Adrenal gland (tissue), 12 donors: ENCODE measurements around the gene SYNE2. TPM values are rescaled to one million over a fixed set of nuclear protein-coding genes. Genes with fewer than 3 reads are reported as not detected.

ENCODE experiments used
- DNase-seq, 7 donors: peaks; one replicate each; pipeline ENCODE4 v3.0.0-alpha.2; 2019 to 2020
- H3K27ac ChIP-seq, 5 donors: fragments of 200-600 bp; sonication (generic) in 4 of 5; 1 replicate in 3 of 5; 2 replicates in 2 of 5; pipeline versions ENCODE4 v1.5.1 to v1.8.0; 2016 to 2020; ENCODE audit warnings: mild to moderate bottlenecking in 1 of 5
- H3K27me3 ChIP-seq: fragments of 200-600 bp; 2 replicates; pipeline ENCODE4 v1.8.0; 2021
- H3K36me3 ChIP-seq, 2 donors: fragments of 200-600 bp; replicated peaks in 1 of 2; 1 replicate in 1 of 2; 2 replicates in 1 of 2; pipeline versions ENCODE4 v1.5.1 to v1.8.0; 2018 to 2022
- H3K4me1 ChIP-seq, 2 donors: fragments of 200-600 bp; replicated peaks in 1 of 2; 1 replicate in 1 of 2; 2 replicates in 1 of 2; pipeline versions ENCODE4 v1.5.1 to v1.8.0; 2018 to 2021
- H3K4me3 ChIP-seq, 4 donors: fragments of 200-600 bp; sonication (generic) in 3 of 4; one replicate each; pipeline ENCODE4 v1.5.1; 2016 to 2018
- H3K9me3 ChIP-seq, 3 donors: fragments of 200-600 bp; sonication (generic) in 1 of 3; replicated peaks in 1 of 3; 1 replicate in 2 of 3; 2 replicates in 1 of 3; pipeline versions ENCODE4 v1.5.1 to v1.8.0; 2016 to 2021
- POLR2A ChIP-seq, 2 donors: fragments of 450-650 bp; IDR thresholded peaks; one replicate each; pipeline ENCODE4 v1.6.1; 2017; ENCODE audit warnings: antibody characterized with exemption in 2 of 2, mild to moderate bottlenecking in 2 of 2, moderate library complexity in 1 of 2
- WGBS, 4 donors: extraction: QIAGEN DNeasy Blood & Tissue Kit in 2 of 4; methylation state at CpG; one replicate each; pipeline versions ENCODE4 v1.1.5 to v1.1.7; 2013 to 2017; 5-methylcytosine and 5-hydroxymethylcytosine counted together
- intact Hi-C, 2 donors: fragments of 100-400 bp; cut with DNase I; formaldehyde crosslinking; loops; one replicate each; pipeline versions ENCODE4 v1.14.1 to v1.15.0; 2022 to 2023
- polyA plus RNA-seq, 3 donors: library from polyadenylated mRNA; stranded (reverse); fragments of 200-250 nt in 2 of 3; fragments of 350-450 nt in 1 of 3; fragmentation: Illumina TruSeq in 1 of 3; extraction: RNeasy Lipid Tissue Mini Kit (QIAGEN cat#74804) in 1 of 3; gene quantifications; one replicate each; pipeline ENCODE4 v1.2.3, GENCODE V29; 2013 to 2014
- total RNA-seq, 9 donors: library from RNA; depleted of rRNA in 4 of 9; stranded (reverse); fragments of >200 nt in 4 of 9; fragments of 120-200 nt in 1 of 9; fragmentation: NEBNext Ultra II Directional in 1 of 9; extraction: Animal tissue kit (Norgen Biotek cat#: 25700) in 1 of 9; gene quantifications; one replicate each; pipeline versions ENCODE4 v1.1.0 to v1.2.4, GENCODE V29; 2013 to 2023
- TF ChIP-seq, protein P1 (sequence below), 6 experiments: fragments of 450-650 bp in 4 of 6; fragments of 200-600 bp in 2 of 6; sonication (generic) in 1 of 6; IDR thresholded peaks; 1 replicate in 5 of 6; 2 replicates in 1 of 6; pipeline versions ENCODE4 v1.5.1 to v1.8.0; 2016 to 2021; ENCODE audit warnings: antibody characterized with exemption in 6 of 6, mild to moderate bottlenecking in 2 of 6, moderate library complexity in 1 of 6
- donor health status: healthy with polysubstance abuse.
- donor health status: Bipolar disorder and iron deficiency.
- donor health status: DM: yes; HTN: yes; CAD: no.
- donor health status: DM: no; HTN: no; CAD: no.
- donor health status: DM: no; HTN: no; CAD: no.
- donor health status: DM: yes; HTN: yes; CAD: no.

The SYNE2 gene
- total and polyA plus RNA-seq, 12 donors: 21.4 to 140 (median 56.1) TPM

DNA sequence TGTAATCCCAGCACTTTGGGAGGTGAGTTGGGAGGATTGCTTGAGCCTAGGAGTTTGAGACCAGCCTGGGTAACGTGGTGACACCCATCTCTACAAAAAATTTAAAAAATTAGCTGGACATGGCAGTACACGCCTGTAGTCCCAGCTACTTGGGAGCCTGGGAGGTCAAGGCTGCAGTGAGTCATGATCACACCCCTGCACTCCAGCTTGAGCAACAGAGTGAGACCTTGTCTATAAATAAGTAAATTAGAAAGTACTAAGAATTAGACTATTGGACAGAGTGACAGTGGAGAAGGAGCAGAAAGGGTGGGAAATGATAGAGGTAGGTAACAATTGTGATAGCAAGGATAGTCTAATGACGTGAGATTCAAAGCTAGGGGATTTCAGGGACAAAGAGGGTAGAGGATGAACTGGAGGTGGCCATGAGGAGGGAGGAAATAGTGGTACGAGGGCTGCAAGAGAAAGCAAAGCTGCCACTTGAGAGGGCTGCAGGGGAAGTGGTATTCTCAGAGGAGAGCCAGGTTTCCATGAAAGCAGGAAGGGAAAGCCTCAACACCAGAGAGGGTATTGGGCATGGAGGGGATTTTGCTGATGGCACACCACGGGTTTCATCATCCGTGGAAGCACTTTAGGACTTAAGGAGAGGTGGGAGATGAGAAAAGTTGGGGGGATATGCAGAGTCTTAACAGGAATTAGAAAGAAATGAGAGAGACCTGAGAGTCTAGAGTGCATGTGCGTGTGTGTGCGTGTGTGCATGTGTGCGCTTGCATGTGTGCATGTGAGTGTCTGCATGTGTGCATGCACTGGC, 85.6 kb downstream of the SYNE2 start:
- intact Hi-C loops: no loop called here
- Histone ChIP-seq H3K9me3 (no peaks in the 10 kb centered on the region), H3K27me3 (no peaks in the 10 kb centered on the region), H3K36me3 (no peaks in the 10 kb centered on the region), H3K4me1 (no peaks in the 10 kb centered on the region), H3K4me3 (no peak overlapping the region), H3K27ac (no peak overlapping the region)
- peak; percentile 20 to 59 (median 49) for DNase-seq
- 72 to 81% (median 76%) methylated on average over 8 to 9 of the region's 9 CpGs for WGBS, 4 donors
- TF ChIP-seq, protein P1, sequence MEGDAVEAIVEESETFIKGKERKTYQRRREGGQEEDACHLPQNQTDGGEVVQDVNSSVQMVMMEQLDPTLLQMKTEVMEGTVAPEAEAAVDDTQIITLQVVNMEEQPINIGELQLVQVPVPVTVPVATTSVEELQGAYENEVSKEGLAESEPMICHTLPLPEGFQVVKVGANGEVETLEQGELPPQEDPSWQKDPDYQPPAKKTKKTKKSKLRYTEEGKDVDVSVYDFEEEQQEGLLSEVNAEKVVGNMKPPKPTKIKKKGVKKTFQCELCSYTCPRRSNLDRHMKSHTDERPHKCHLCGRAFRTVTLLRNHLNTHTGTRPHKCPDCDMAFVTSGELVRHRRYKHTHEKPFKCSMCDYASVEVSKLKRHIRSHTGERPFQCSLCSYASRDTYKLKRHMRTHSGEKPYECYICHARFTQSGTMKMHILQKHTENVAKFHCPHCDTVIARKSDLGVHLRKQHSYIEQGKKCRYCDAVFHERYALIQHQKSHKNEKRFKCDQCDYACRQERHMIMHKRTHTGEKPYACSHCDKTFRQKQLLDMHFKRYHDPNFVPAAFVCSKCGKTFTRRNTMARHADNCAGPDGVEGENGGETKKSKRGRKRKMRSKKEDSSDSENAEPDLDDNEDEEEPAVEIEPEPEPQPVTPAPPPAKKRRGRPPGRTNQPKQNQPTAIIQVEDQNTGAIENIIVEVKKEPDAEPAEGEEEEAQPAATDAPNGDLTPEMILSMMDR (IDR thresholded peaks at IDR 0.05): no peak
- TF ChIP-seq POLR2A (IDR thresholded peaks at IDR 0.05): no peak

DNA sequence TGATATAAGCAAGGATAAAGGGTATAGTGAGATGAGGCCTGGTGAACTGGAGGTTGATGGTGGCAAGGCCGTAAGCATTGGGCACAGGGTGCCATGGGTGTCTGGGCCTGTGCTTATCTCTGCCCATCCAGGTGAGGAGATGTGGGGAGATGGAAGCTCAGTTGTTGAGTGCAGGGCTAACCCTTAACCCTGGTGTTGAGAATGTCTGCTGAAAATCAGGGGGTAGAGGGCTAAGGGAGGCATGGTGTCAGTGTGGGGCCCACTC, 86.1 kb downstream of the SYNE2 start:
- intact Hi-C loops: no loop called here
- 89 to 100% (median 99%) methylated on average over 1 of the region's 1 CpG for WGBS, 4 donors
- Histone ChIP-seq H3K27me3 (no peaks in the 10 kb centered on the region), H3K36me3 (no peaks in the 10 kb centered on the region), H3K27ac (no peak overlapping the region), H3K9me3 (no peaks in the 10 kb centered on the region), H3K4me1 (no peaks in the 10 kb centered on the region), H3K4me3 (no peak overlapping the region)
- TF ChIP-seq, protein P1 (IDR thresholded peaks at IDR 0.05): no peak
- TF ChIP-seq POLR2A (IDR thresholded peaks at IDR 0.05): no peak
- DNase-seq: no peak

DNA sequence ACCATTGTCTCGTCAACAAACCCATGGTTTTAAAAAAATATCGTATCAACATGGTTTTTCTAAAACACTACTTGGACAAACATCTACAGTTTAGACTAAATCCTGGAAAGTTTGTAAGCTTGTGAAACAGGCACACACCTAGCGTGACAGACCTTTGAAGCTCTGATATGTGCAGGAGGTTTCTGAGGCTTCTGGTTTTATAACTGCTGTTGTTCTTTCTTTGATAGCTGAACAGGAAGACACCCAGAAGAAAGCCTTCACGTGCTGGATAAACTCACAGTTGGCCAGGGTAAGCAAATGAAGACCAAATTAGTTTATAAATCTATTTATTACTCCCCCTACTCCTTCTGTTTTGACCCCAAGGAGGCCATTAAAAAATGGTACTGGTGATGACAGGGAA, 87.6 kb downstream of the SYNE2 start:
- Histone ChIP-seq H3K36me3 (no peaks in the 10 kb centered on the region), H3K27ac (no peak overlapping the region), H3K27me3 (no peaks in the 10 kb centered on the region), H3K4me1 (no peaks in the 10 kb centered on the region), H3K4me3 (no peak overlapping the region), H3K9me3 (no peaks in the 10 kb centered on the region)
- WGBS, 4 donors: 72 to 84% (median 79%) methylated on average over 4 of the region's 4 CpGs
- DNase-seq: no peak
- no peak for TF ChIP-seq POLR2A (IDR thresholded peaks at IDR 0.05)
- TF ChIP-seq, protein P1 (IDR thresholded peaks at IDR 0.05): no peak
- intact Hi-C loops: no loop called here

DNA sequence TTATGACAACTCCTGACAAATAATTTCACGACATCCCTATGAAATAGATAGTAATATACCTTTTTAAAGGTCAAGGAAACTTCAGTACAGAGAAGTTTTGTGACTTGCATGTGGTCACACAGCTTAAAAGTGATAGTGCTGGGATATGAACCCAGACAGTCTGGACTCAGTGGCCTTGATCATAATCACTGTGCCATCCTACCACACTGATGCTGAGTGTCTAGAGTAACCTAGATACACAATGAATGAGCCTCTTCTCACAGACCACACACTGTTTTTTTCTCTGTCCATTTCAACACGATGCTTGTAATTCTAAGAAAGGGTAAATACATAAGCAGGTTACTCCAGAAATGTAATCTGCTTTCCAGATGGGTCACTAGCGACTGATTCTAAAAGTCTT, 88.2 kb downstream of the SYNE2 start:
- Histone ChIP-seq H3K4me1 (no peaks in the 10 kb centered on the region), H3K4me3 (no peak overlapping the region), H3K27ac (no peak overlapping the region), H3K9me3 (no peaks in the 10 kb centered on the region), H3K27me3 (no peaks in the 10 kb centered on the region), H3K36me3 (no peaks in the 10 kb centered on the region)
- TF ChIP-seq, protein P1 (IDR thresholded peaks at IDR 0.05): no peak
- TF ChIP-seq POLR2A (IDR thresholded peaks at IDR 0.05): no peak
- intact Hi-C loops: no loop called here
- 66 to 87% (median 83%) methylated on average over 3 of the region's 3 CpGs for WGBS, 4 donors
- no peak for DNase-seq
